ENCODE data around the gene ACTL10. TPM values are rescaled to one million over a fixed set of nuclear protein-coding genes. Genes with fewer than 3 reads are reported as not detected.

ACTL10 gene
- total RNA-seq, 1 donor from 2014 or later = 26.3 TPM

GRCh38 chr20:33687993-33688937, 21.5 kb downstream of the ACTL10 start:
- Histone ChIP-seq H3K9me3 (no peaks in the 10 kb centered on the region), H3K4me3 (no peak overlapping the region), H3K27me3 (no peaks in the 10 kb centered on the region), H3K36me3 (no peaks in the 10 kb centered on the region), H3K27ac (no peak overlapping the region), H3K4me1 (peaks cover 3 to 4% of the 10 kb centered on the region in 2 donors)
- DNase-seq (ENCODE audit: low spot score in 2 of 2) = no peak
- TF ChIP-seq, protein P1, sequence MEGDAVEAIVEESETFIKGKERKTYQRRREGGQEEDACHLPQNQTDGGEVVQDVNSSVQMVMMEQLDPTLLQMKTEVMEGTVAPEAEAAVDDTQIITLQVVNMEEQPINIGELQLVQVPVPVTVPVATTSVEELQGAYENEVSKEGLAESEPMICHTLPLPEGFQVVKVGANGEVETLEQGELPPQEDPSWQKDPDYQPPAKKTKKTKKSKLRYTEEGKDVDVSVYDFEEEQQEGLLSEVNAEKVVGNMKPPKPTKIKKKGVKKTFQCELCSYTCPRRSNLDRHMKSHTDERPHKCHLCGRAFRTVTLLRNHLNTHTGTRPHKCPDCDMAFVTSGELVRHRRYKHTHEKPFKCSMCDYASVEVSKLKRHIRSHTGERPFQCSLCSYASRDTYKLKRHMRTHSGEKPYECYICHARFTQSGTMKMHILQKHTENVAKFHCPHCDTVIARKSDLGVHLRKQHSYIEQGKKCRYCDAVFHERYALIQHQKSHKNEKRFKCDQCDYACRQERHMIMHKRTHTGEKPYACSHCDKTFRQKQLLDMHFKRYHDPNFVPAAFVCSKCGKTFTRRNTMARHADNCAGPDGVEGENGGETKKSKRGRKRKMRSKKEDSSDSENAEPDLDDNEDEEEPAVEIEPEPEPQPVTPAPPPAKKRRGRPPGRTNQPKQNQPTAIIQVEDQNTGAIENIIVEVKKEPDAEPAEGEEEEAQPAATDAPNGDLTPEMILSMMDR (IDR thresholded peaks at IDR 0.05) = no peak
- intact Hi-C loops (cut with DNase I) = no loop called here

DNA sequence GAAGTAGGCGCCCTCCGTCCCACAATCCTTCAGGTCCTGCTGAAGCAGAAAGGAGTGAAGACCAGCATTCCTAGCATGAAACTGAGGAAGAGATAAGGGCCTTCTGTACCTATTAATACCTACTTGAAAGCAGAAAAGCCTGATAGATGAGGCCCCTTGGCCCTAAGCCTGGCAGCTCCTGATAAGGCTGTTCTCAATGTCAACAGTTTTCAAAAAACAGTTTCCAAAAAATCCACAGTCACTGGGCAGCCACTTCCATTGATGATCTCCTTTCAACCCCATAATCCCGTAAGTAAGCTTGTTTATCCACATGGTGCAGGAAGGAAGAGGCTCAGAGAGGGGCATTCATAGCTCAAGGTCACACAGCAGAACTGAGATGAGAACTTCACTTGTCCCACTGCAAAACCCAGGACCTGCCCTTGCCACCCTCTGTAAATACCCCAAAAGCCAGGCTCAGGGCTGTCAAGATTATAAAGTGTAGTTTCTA, 22.2 kb downstream of the ACTL10 start:
- Histone ChIP-seq H3K36me3 (no peaks in the 10 kb centered on the region), H3K4me3 (no peak overlapping the region), H3K27me3 (no peaks in the 10 kb centered on the region), H3K4me1 (peaks cover 7% of the 10 kb centered on the region in 2 donors), H3K27ac (no peak overlapping the region), H3K9me3 (no peaks in the 10 kb centered on the region)
- DNase-seq (ENCODE audit: low spot score in 2 of 2) = no peak
- intact Hi-C loops (cut with DNase I) = no loop called here
- TF ChIP-seq, protein P1 (IDR thresholded peaks at IDR 0.05) = no peak

DNA sequence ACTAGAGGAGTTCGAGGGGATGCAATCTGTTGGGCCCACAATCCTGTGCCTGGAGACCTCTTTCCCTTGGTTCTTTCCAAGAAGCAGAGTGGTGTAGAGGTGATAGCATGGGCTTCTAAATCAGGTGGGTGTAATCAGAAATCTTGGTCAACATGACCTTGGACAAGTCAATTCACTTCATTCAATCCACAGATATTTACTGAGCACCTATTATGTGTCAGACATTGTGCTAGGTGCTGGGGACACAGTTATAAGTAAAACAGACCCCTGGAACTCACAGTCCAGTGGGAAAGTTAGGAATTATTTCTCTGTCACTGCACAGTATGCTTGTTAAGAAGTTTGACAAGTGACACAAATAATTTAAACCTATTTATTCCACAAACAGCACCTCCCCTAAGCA, 22.8 kb downstream of the ACTL10 start:
- H3K27me3 ChIP-seq = no peaks in the 10 kb centered on the region
- H3K4me3 ChIP-seq = no peak overlapping the region
- intact Hi-C loops (cut with DNase I) = no loop called here
- peaks cover 12% of the 10 kb centered on the region in 2 donors for H3K4me1 ChIP-seq
- TF ChIP-seq, protein P1 (IDR thresholded peaks at IDR 0.05) = no peak
- no peak overlapping the region for H3K27ac ChIP-seq
- no peaks in the 10 kb centered on the region for H3K36me3 ChIP-seq
- no peaks in the 10 kb centered on the region for H3K9me3 ChIP-seq
- DNase-seq (ENCODE audit: low spot score in 2 of 2) = no peak

DNA sequence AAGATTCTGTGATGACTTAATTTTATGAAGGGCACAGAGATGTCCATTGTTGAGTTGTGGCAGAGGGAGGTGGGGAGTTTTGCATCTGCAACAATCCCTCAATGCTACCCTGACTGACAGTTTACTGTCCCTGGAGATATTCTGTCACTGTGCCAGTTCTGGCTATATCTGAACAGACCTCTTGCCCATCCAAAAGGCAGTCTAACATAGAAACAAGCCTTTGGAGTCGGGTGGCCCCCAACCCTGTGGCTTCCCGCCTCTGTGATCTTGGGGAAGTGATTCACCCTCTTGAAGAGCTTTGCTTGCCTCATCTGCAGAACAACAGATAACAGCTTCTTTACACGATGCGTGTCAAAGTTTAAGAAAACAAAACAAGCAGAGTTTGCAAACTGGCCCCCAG, 23.2 kb downstream of the ACTL10 start:
- Histone ChIP-seq H3K27ac (no peak overlapping the region), H3K27me3 (no peaks in the 10 kb centered on the region), H3K36me3 (no peaks in the 10 kb centered on the region), H3K4me1 (peaks cover 14 to 17% of the 10 kb centered on the region in 2 donors), H3K9me3 (no peaks in the 10 kb centered on the region), H3K4me3 (no peak overlapping the region)
- no peak for DNase-seq (ENCODE audit: low spot score in 2 of 2)
- intact Hi-C loops (cut with DNase I) = no loop called here
- TF ChIP-seq, protein P1 (IDR thresholded peaks at IDR 0.05) = no peak

DNA sequence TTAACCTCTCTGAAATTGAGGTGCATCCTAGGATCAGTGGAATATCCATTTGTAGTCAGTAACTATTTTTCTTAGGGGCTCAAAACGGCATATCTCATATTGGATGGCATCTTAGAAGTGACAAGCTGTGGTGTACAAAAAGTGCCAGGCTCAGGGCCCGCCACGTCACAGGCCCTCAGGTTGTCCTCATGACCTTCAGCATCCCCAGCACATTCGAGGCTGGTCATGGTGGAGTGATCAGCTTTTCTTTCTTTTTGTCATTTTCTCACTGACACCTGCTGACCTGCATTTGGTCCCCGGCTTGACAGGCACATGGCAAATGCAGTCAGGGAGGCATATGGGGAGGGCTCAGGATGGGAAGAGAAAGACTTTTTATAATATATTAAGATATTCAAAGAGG, 26.5 kb downstream of the ACTL10 start:
- Histone ChIP-seq H3K27me3 (no peaks in the 10 kb centered on the region), H3K4me3 (no peak overlapping the region), H3K9me3 (no peaks in the 10 kb centered on the region), H3K27ac (peak overlapping the region; percentile 90 to 93), H3K4me1 (peaks cover 11 to 25% of the 10 kb centered on the region in 2 donors), H3K36me3 (no peaks in the 10 kb centered on the region)
- intact Hi-C loops (cut with DNase I) = no loop called here
- TF ChIP-seq, protein P1 (IDR thresholded peaks at IDR 0.05) = no peak
- no peak for DNase-seq (ENCODE audit: low spot score in 2 of 2)

Measured in ascending aorta (tissue), 2 donors.